Activated T-helper 1 cell treated with Interleukin-2 at 50 U/mL for 16 hours (primary cell): ENCODE measurements around the gene METTL25B.

Source experiments
- DNase-seq: peaks from one replicate; pipeline ENCODE4 v3.0.0-alpha.2; 2020; ENCODE audit warnings: low read depth

METTL25B gene

GRCh38 chr1:156726549-156727226, 1.6 kb upstream of the METTL25B start:
- no peak for DNase-seq

- no peak for DNase-seq
These were observed 777 bp upstream of the METTL25B start for GRCh38 chr1:156727492-156727891.

GRCh38 chr1:156728599-156729462, 562 bp downstream of the METTL25B start, which contains the start of gene ISG20L2:
Gene ISG20L2, minus strand, starts transcription at chr1:156728766. Its CDS starts 1,114 bp downstream, at chr1:156727652.
- peak; percentile 85 for DNase-seq

GRCh38 chr1:156733989-156734584, 5.8 kb downstream of the METTL25B start:
- no peak for DNase-seq

GRCh38 chr1:156738407-156738806, 10.1 kb downstream of the METTL25B start:
- no peak for DNase-seq

- no peak for DNase-seq
These were observed 10.6 kb downstream of the METTL25B start for GRCh38 chr1:156738916-156739315.

GRCh38 chr1:156740237-156740740, 12.0 kb downstream of the METTL25B start:
- no peak for DNase-seq

- peak; percentile 94 for DNase-seq
These were observed 12.6 kb downstream of the METTL25B start, which contains the start of gene MRPL24 for GRCh38 chr1:156740741-156741480. Gene MRPL24, minus strand, starts transcription at chr1:156741088. Its CDS starts 2,384 bp downstream, at chr1:156738704.

GRCh38 chr1:156741481-156741983, 13.3 kb downstream of the METTL25B start:
- DNase-seq, result no peak

- DNase-seq, result no peak
These were observed 13.7 kb downstream of the METTL25B start for GRCh38 chr1:156742017-156742416.

GRCh38 chr1:156742801-156743200, 14.5 kb downstream of the METTL25B start:
- no peak for DNase-seq

GRCh38 chr1:156743367-156744302, 15.4 kb downstream of the METTL25B start:
- no peak for DNase-seq

GRCh38 chr1:156744344-156744743, 16.1 kb downstream of the METTL25B start:
- no peak for DNase-seq

GRCh38 chr1:156744786-156745419, 16.6 kb downstream of the METTL25B start:
- DNase-seq, result no peak

- no peak for DNase-seq
These were observed 17.6 kb downstream of the METTL25B start for GRCh38 chr1:156745881-156746280.

- no peak for DNase-seq
These were observed 18.1 kb downstream of the METTL25B start for GRCh38 chr1:156746406-156746727.

- no peak for DNase-seq
These were observed 18.7 kb downstream of the METTL25B start for GRCh38 chr1:156746728-156747631.

- no peak for DNase-seq
These were observed 19.7 kb downstream of the METTL25B start for GRCh38 chr1:156747742-156748669.
